Measurements from ENCODE around the gene NCR2.

NCR2 gene

GRCh38 chr6:41352907-41353306 lies 17.5 kb downstream of the NCR2 start:
- POLR2A ChIA-PET: no interaction called here
- CTCF ChIA-PET: interaction anchor here (1.1 to 6.9 kb wide), 3 partner anchors 8 to 16 kb away, joined by 3 to 43 read pairs (median 12); no protein-coding TSS in a partner anchor
- no peak for DNase-seq (ENCODE audit: extremely low spot score)
- TF ChIP-seq CTCF (IDR thresholded peaks at IDR 0.05; ENCODE audit: control extremely low read depth, extremely low read depth, low read depth, missing control alignments): no peak

GRCh38 chr6:41353333-41353732 lies 17.9 kb downstream of the NCR2 start:
- no peak for DNase-seq (ENCODE audit: extremely low spot score)
- TF ChIP-seq CTCF (IDR thresholded peaks at IDR 0.05; ENCODE audit: control extremely low read depth, extremely low read depth, low read depth, missing control alignments): no peak
- ChIA-PET CTCF (interaction anchor here (1.1 to 2.9 kb wide), 2 partner anchors 8 to 15 kb away, joined by 3 to 12 read pairs; no protein-coding TSS in a partner anchor), POLR2A (no interaction called here)

- no peak for DNase-seq (ENCODE audit: extremely low spot score)
- ChIA-PET POLR2A (no interaction called here), CTCF (interaction anchor here (1.3 kb wide), 1 partner anchor 14 kb away, joined by 4 read pairs; no protein-coding TSS in a partner anchor)
- no peak for TF ChIP-seq CTCF (IDR thresholded peaks at IDR 0.05; ENCODE audit: control extremely low read depth, extremely low read depth, low read depth, missing control alignments)
Observed at GRCh38 chr6:41355952-41356351, 20.5 kb downstream of the NCR2 start.

DNA sequence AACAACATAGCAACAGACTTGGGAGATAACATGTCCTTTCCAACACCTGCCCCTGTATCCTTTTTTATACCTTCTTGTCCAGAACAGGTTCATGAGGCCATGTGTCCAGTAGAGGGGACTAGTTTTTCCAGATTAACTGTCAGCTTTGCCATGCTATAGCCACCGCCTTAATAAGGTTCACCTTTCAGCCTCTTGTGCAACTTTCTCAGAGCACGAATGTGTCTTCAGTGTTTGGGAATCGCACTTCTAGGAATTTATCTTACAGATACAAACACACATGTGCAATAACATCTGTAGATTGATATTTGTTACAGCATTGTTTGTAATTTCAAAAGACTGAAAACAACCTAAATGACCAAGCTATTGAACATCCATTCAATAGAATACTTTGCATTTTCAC lies 21.4 kb downstream of the NCR2 start:
- no peak for TF ChIP-seq CTCF (IDR thresholded peaks at IDR 0.05; ENCODE audit: control extremely low read depth, extremely low read depth, low read depth, missing control alignments)
- no peak for DNase-seq (ENCODE audit: extremely low spot score)
- ChIA-PET POLR2A (no interaction called here), CTCF (interaction anchor here (0.9 to 1.4 kb wide), 3 partner anchors 13 to 100 kb away, joined by 3 to 4 read pairs (median 3); no protein-coding TSS in a partner anchor)

DNA sequence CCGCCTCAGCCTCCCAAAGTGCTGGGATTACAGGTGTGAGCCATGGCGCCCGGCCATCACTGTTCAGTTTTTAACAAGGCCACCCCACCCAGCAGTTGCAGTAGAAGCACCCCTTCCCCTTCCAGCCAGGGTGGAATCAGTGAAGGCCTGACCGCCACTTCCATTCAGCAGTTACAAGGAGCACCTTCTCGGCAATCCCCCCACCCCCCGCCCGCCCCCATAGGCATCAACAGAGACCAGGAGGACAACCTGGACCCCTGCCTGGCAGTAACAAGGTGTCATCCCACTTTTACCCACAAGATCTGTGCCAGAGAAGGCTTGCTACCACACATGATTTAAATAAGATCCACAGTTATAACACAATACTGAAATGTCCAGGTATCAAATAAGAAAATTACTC lies 23.1 kb downstream of the NCR2 start:
- ChIA-PET CTCF (no interaction called here), POLR2A (no interaction called here)
- DNase-seq (ENCODE audit: extremely low spot score): no peak
- TF ChIP-seq CTCF (IDR thresholded peaks at IDR 0.05; ENCODE audit: control extremely low read depth, extremely low read depth, low read depth, missing control alignments): no peak

DNA sequence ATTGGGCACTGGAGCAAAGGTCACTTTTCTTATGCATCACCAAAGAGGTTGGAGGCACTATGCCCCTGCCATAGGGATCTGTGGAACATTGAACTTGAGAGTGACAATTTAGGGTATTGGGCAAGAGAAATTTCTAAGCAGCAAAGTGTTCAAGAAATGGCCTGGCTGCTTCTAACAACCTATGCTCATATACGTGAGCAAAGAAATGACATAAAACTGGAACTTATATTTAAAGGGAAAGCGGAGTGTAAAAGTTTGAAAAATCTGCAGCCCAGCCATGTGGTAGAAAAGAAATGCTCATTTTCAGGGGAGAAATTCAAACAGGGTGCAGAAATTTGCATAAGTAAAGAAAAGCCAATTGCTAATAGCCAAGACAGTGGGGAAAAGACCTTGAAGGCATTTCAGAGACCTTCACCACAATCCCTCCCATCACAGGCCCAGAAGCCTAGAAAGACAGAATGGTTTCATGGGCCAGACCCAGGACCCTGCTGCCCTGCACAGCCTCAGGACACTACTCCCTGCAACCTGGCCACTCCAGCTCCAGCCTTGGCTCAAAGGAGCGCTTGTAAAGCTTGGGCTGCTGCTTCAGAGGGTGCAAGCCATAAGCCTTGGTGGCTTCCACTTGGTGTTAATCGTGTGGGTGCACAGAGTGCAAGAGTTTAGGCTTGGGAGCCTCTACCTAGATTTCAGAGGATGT lies 24.4 kb downstream of the NCR2 start:
- ChIA-PET POLR2A (no interaction called here), CTCF (interaction anchor here (1.1 to 1.4 kb wide), 2 partner anchors 9 to 12 kb away, joined by 3 read pairs; no protein-coding TSS in a partner anchor)
- no peak for TF ChIP-seq CTCF (IDR thresholded peaks at IDR 0.05; ENCODE audit: control extremely low read depth, extremely low read depth, low read depth, missing control alignments)
- no peak for DNase-seq (ENCODE audit: extremely low spot score)
